ENCODE results near the gene EPHB1. TPM values are rescaled to one million over a fixed set of nuclear protein-coding genes. Genes with fewer than 3 reads are reported as not detected.

EPHB1 gene
- total RNA-seq, 1 experiment from 2014 or later = 7.0 TPM

DNA sequence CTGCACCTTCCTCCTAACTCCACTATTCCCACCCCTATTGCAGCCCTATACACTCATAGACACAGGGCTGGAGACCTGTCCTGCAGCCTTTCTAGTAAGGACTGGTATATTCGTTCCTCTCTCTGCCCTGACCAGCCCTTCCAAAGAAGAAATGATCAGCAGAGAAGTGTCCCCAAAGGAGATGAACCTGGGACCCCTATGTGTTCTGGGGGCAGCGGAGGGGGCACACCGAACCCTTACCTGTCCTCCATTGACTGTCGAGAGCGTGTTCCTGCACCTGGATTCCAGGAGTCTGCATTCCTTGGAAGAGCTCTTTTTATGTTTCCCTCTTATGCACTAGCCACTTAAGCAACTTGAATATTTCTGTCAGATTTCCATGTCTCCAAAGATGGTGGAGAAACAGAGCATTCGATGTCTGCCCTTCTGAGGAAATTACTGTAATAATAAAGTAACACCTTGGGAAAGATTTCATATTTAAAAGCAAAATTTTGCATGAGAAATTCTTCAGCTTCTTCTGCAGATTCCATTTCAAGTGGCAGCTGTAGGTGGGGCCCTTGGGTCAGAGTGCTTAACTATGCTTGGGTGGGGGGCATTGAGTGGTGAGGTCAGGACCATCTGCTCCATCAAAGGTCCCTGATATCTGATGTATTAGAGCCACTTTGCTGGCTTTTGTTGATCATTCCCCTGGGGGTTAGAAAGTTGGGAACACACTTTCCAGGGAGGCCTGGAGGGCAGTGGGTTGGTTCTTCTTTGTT, 6.3 kb downstream of the EPHB1 start:
- ATAC-seq = no peak

DNA sequence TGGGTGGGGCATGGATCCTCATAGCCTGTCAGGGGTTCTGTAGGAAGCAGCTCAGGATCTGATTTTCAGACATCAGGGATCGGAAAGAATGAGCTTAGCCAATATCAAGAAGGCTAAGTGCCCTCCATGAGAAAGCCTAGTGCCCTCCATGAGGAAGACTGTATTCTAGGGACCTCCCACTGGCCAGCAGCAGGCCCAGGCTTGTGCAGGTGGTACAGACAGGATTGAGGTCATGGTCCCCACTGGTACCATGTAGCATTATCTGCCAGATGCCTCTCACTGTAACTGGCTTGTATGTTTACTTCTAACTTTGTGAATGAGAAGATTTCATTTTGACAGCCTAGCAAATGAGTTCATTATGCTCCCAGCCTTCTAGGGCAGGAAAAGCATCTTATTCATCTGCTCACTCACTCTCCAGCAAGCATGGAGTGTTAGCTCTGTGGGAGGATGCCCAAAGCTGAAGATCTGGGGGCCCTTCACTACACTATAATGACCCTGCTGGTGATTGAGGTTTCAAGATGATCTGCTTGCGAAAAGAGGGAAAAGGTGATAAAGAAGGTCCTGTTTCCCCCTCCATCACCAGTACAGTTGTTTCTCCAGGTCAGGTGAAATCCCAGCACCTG, 7.5 kb downstream of the EPHB1 start:
- no peak overlapping the region for H3K4me3 Mint-ChIP-seq
- ChIA-PET POLR2A (interaction anchor here (0.5 kb wide), 1 partner anchor 629 kb away, joined by 4 read pairs; no protein-coding TSS in a partner anchor), CTCF (interaction anchor here (1.3 kb wide), 1 partner anchor 48 kb away, joined by 5 read pairs; no protein-coding TSS in a partner anchor)
- peaks cover 20% of the 10 kb centered on the region for H3K4me1 Mint-ChIP-seq
- H3K27ac Mint-ChIP-seq = no peak overlapping the region
- no peaks in the 10 kb centered on the region for H3K36me3 Mint-ChIP-seq
- H3K27me3 Mint-ChIP-seq (ENCODE audit: low read depth) = peaks cover 17% of the 10 kb centered on the region
- TF ChIP-seq, protein P1, sequence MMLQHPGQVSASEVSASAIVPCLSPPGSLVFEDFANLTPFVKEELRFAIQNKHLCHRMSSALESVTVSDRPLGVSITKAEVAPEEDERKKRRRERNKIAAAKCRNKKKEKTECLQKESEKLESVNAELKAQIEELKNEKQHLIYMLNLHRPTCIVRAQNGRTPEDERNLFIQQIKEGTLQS (CRISPR knock-in tag; conservative IDR thresholded peaks at IDR 0.05) = no peak
- TF ChIP-seq, protein P2, sequence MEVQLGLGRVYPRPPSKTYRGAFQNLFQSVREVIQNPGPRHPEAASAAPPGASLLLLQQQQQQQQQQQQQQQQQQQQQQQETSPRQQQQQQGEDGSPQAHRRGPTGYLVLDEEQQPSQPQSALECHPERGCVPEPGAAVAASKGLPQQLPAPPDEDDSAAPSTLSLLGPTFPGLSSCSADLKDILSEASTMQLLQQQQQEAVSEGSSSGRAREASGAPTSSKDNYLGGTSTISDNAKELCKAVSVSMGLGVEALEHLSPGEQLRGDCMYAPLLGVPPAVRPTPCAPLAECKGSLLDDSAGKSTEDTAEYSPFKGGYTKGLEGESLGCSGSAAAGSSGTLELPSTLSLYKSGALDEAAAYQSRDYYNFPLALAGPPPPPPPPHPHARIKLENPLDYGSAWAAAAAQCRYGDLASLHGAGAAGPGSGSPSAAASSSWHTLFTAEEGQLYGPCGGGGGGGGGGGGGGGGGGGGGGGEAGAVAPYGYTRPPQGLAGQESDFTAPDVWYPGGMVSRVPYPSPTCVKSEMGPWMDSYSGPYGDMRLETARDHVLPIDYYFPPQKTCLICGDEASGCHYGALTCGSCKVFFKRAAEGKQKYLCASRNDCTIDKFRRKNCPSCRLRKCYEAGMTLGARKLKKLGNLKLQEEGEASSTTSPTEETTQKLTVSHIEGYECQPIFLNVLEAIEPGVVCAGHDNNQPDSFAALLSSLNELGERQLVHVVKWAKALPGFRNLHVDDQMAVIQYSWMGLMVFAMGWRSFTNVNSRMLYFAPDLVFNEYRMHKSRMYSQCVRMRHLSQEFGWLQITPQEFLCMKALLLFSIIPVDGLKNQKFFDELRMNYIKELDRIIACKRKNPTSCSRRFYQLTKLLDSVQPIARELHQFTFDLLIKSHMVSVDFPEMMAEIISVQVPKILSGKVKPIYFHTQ (CRISPR knock-in tag; IDR thresholded peaks at IDR 0.05) = no peak
- H3K9me3 Mint-ChIP-seq = no peaks in the 10 kb centered on the region
- ATAC-seq (no peak), DNase-seq (ENCODE audit: low spot score) (no peak)

More for the DNA sequence above, 6.3 kb downstream of the EPHB1 start:
- DNase-seq (ENCODE audit: low spot score) = no peak
- no peaks in the 10 kb centered on the region for H3K36me3 Mint-ChIP-seq
- peaks cover 27% of the 10 kb centered on the region for H3K4me1 Mint-ChIP-seq
- TF ChIP-seq, protein P3, sequence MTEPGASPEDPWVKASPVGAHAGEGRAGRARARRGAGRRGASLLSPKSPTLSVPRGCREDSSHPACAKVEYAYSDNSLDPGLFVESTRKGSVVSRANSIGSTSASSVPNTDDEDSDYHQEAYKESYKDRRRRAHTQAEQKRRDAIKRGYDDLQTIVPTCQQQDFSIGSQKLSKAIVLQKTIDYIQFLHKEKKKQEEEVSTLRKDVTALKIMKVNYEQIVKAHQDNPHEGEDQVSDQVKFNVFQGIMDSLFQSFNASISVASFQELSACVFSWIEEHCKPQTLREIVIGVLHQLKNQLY (CRISPR knock-in tag; IDR thresholded peaks at IDR 0.05) = no peak
- TF ChIP-seq, protein P2 (CRISPR knock-in tag; IDR thresholded peaks at IDR 0.05) = no peak
- TF ChIP-seq, protein P4, sequence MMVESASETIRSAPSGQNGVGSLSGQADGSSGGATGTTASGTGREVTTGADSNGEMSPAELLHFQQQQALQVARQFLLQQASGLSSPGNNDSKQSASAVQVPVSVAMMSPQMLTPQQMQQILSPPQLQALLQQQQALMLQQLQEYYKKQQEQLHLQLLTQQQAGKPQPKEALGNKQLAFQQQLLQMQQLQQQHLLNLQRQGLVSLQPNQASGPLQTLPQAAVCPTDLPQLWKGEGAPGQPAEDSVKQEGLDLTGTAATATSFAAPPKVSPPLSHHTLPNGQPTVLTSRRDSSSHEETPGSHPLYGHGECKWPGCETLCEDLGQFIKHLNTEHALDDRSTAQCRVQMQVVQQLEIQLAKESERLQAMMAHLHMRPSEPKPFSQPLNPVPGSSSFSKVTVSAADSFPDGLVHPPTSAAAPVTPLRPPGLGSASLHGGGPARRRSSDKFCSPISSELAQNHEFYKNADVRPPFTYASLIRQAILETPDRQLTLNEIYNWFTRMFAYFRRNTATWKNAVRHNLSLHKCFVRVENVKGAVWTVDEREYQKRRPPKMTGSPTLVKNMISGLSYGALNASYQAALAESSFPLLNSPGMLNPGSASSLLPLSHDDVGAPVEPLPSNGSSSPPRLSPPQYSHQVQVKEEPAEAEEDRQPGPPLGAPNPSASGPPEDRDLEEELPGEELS (CRISPR knock-in tag; IDR thresholded peaks at IDR 0.05) = no peak
- no peak for TF ChIP-seq ZNF219 (CRISPR knock-in tag; IDR thresholded peaks at IDR 0.05; ENCODE audit: borderline replicate concordance)
- no peak for TF ChIP-seq ESRRA (CRISPR knock-in tag; IDR thresholded peaks at IDR 0.05; ENCODE audit: borderline replicate concordance)
- ChIA-PET POLR2A (no interaction called here), CTCF (interaction anchor here (0.9 to 1.3 kb wide), 2 partner anchors 37 to 47 kb away, joined by 3 to 5 read pairs; no protein-coding TSS in a partner anchor)
- H3K27ac Mint-ChIP-seq = no peak overlapping the region
- no peaks in the 10 kb centered on the region for H3K9me3 Mint-ChIP-seq
- H3K4me3 Mint-ChIP-seq = no peak overlapping the region
- H3K27me3 Mint-ChIP-seq (ENCODE audit: low read depth) = peaks cover 29% of the 10 kb centered on the region

DNA sequence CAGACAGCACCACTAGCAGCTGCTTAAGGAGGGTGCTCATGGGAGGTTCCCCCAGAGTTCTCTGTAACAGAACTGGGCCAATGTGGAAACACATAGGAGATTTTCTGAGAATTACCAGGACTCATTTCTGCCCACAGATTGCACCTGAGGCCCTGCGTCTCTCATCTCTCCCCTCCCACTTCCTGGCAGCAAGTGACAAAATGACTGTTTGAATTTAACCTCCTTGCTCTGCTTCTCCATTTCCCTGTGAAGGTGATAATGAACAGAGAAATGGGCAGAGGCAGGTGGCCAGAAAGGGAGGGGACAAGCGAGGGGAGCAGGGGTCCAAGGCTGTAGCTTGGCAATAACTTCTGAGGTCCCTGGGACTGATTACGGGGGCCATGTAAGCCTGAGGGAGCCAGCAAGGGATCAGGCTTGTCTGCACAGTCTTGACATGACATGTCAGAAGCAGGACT, 8.0 kb downstream of the EPHB1 start:
- ATAC-seq (no peak), DNase-seq (ENCODE audit: low spot score) (no peak)
- ChIA-PET CTCF (interaction anchor here (0.7 to 1.3 kb wide), 2 partner anchors 8 to 781 kb away, joined by 3 read pairs; partner anchors contain the start of gene EPHB1), POLR2A (no interaction called here)
- H3K36me3 Mint-ChIP-seq = no peaks in the 10 kb centered on the region
- H3K4me3 Mint-ChIP-seq = no peak overlapping the region
- H3K4me1 Mint-ChIP-seq = peaks cover 19% of the 10 kb centered on the region
- no peaks in the 10 kb centered on the region for H3K9me3 Mint-ChIP-seq
- peaks cover 12% of the 10 kb centered on the region for H3K27me3 Mint-ChIP-seq (ENCODE audit: low read depth)
- H3K27ac Mint-ChIP-seq = no peak overlapping the region
- no peak for TF ChIP-seq GRHL2 (CRISPR knock-in tag; IDR thresholded peaks at IDR 0.05; ENCODE audit: insufficient replicate concordance, severe bottlenecking)
- TF ChIP-seq SMAD3 (CRISPR knock-in tag; IDR thresholded peaks at IDR 0.05; ENCODE audit: borderline replicate concordance) = no peak
- TF ChIP-seq, protein P5, sequence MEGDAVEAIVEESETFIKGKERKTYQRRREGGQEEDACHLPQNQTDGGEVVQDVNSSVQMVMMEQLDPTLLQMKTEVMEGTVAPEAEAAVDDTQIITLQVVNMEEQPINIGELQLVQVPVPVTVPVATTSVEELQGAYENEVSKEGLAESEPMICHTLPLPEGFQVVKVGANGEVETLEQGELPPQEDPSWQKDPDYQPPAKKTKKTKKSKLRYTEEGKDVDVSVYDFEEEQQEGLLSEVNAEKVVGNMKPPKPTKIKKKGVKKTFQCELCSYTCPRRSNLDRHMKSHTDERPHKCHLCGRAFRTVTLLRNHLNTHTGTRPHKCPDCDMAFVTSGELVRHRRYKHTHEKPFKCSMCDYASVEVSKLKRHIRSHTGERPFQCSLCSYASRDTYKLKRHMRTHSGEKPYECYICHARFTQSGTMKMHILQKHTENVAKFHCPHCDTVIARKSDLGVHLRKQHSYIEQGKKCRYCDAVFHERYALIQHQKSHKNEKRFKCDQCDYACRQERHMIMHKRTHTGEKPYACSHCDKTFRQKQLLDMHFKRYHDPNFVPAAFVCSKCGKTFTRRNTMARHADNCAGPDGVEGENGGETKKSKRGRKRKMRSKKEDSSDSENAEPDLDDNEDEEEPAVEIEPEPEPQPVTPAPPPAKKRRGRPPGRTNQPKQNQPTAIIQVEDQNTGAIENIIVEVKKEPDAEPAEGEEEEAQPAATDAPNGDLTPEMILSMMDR (IDR thresholded peaks at IDR 0.05) = no peak
- TF ChIP-seq ZNF416 (CRISPR knock-in tag; IDR thresholded peaks at IDR 0.05) = no peak
- no peak for TF ChIP-seq EMX1 (CRISPR knock-in tag; IDR thresholded peaks at IDR 0.05)
- TF ChIP-seq, protein P6, sequence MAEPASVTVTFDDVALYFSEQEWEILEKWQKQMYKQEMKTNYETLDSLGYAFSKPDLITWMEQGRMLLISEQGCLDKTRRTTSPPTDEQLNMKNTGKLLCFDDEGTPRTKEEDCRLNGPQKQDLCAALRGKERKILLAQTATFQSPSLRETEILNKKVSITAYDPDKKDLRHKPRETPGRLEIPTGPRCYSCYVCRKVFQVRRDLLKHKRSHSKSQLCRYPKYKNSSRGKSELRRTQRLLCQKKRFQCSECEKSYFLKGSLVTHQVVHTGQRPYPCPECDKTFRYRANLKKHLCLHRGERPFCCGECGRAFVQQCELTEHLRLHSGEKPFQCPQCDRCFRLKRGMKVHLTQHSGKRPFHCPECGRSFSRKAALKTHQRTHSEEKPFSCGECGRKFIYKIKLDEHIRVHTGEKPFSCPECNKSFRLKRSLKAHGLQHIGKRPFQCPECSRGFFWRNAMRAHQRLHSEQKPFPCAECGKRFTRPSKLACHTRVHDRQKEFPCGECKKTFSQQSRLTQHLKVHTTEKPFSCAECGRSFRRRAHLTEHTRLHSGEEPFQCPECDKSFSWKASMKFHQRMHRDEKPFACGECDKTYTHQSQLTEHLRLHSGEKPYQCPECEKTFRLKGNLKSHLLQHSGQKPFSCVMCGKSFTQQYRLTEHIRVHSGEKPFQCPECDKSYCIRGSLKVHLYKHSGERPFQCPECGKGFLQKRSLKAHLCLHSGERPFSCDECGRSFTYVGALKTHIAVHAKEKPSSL (CRISPR knock-in tag; conservative IDR thresholded peaks at IDR 0.05) = no peak
